K562 (cell line): Measurements from ENCODE around the gene DPP4. TPM values are rescaled to one million over a fixed set of nuclear protein-coding genes. Genes with fewer than 3 reads are reported as not detected.

ENCODE experiments used
- ATAC-seq: fragments of 200-7000 bp; cut with Tn5 transposase; 3 replicates; pipeline ENCODE4 v1.9.1; 2020; ENCODE audit warnings: moderate library complexity
- BruUV-seq: library from RNA; stranded (reverse); fragments of 400-500 nt; replicated peaks from 2 replicates; lab custom pipeline; 2021; lab: Mats Ljungman, UMichigan
- CTCF ChIA-PET: fragments of 300-600 bp; formaldehyde crosslinking; extraction: SDS; loops from one replicate; lab custom pipeline; 2021; ENCODE audit warnings: low intra/inter-chr PET ratio; lab: Yijun Ruan, JAX
- POLR2A ChIA-PET: fragments of 300-600, 350-650 bp; sonication (Branson Sonifier 250); formaldehyde crosslinking; extraction: SDS; loops from one replicate; lab custom pipeline; 2021; ENCODE audit warnings: antibody characterized with exemption, inconsistent platforms; lab: Yijun Ruan, JAX
- DNase-seq, 4 experiments: peaks; one replicate each; pipeline versions ENCODE4 v3.0.0 to v3.0.0-alpha.2; 2011 to 2018; ENCODE audit warnings: low spot score in 3 of 4, mixed read lengths in 3 of 4; ENCODE audit errors: extremely low read depth in 1 of 4
- FAIRE-seq: peaks from 2 replicates; lab custom pipeline; 2011; peaks lifted over from hg19 to GRCh38; lab: Jason Lieb, UNC
- H2AFZ ChIP-seq: 2 replicates; pipeline ENCODE4 v1.6.0; 2011; ENCODE audit warnings: low read depth, low read length, control low read depth, inconsistent platforms
- H3K27ac ChIP-seq: fragments of 200-600 bp; 3 replicates; pipeline ENCODE4 v1.8.0; 2011; ENCODE audit warnings: low read depth, mild to moderate bottlenecking, control low read depth, inconsistent platforms, low read length, moderate library complexity, mixed read lengths; ENCODE audit errors: extremely low read depth
- H3K27me3 ChIP-seq, 2 experiments: fragments of 300-600 bp in 1 of 2; 2 replicates in 1 of 2; 3 replicates in 1 of 2; pipeline versions ENCODE4 v1.6.0 to v1.8.0; 2011; ENCODE audit warnings: inconsistent platforms in 2 of 2, low read length in 2 of 2, mild to moderate bottlenecking in 1 of 2, mixed read lengths in 1 of 2, moderate library complexity in 1 of 2; ENCODE audit not compliant: control insufficient read depth in 2 of 2, insufficient read depth in 2 of 2
- H3K36me3 ChIP-seq: fragments of 300-600 bp; 3 replicates; pipeline ENCODE4 v1.8.0; 2011; ENCODE audit warnings: mild to moderate bottlenecking, low read length, inconsistent platforms; ENCODE audit not compliant: control insufficient read depth, insufficient read depth
- H3K4me1 ChIP-seq, 2 experiments: fragments of 200-600 bp in 1 of 2; replicated peaks in 1 of 2; 2 replicates in 1 of 2; 3 replicates in 1 of 2; pipeline versions ENCODE4 v1.5.1 to v1.8.0; 2011; ENCODE audit warnings: inconsistent platforms in 2 of 2, low read length in 2 of 2, mild to moderate bottlenecking in 1 of 2, mixed read lengths in 1 of 2, moderate library complexity in 1 of 2; ENCODE audit not compliant: control insufficient read depth in 2 of 2, insufficient read depth in 2 of 2
- H3K4me2 ChIP-seq: 2 replicates; pipeline ENCODE4 v1.6.1; 2011; ENCODE audit warnings: low read length, control low read depth, inconsistent platforms, mixed read lengths; ENCODE audit not compliant: insufficient read depth
- H3K4me3 ChIP-seq: fragments of 200-600 bp; sonication (generic), shearing (Covaris generic); 2 replicates; pipeline ENCODE4 v1.5.1; 2016; ENCODE audit warnings: control low read depth, inconsistent platforms
- H3K79me2 ChIP-seq: fragments of 200-600 bp; 3 replicates; pipeline ENCODE4 v1.8.0; 2011; ENCODE audit warnings: low read length, inconsistent platforms; ENCODE audit not compliant: control insufficient read depth, insufficient read depth
- H3K9ac ChIP-seq, 2 experiments: 2 replicates each; pipeline versions ENCODE4 v1.6.0 to v1.6.1; 2011; ENCODE audit warnings: low read depth in 2 of 2, low read length in 2 of 2, control low read depth in 1 of 2, inconsistent platforms in 1 of 2, mild to moderate bottlenecking in 1 of 2, mixed read lengths in 1 of 2; ENCODE audit not compliant: insufficient read depth in 1 of 2
- H3K9me1 ChIP-seq: one replicate; pipeline ENCODE4 v1.6.0; 2011; ENCODE audit warnings: inconsistent platforms, mild to moderate bottlenecking, low read length, moderate library complexity; ENCODE audit not compliant: control insufficient read depth, insufficient read depth
- H3K9me3 ChIP-seq: replicated peaks from 2 replicates; pipeline ENCODE4 v1.5.1; 2011; ENCODE audit warnings: low read depth, low read length, inconsistent platforms; ENCODE audit not compliant: control insufficient read depth, insufficient read depth
- H4K20me1 ChIP-seq: replicated peaks from 2 replicates; pipeline ENCODE4 v1.6.1; 2011; ENCODE audit warnings: low read length, inconsistent platforms, mixed read lengths; ENCODE audit not compliant: control insufficient read depth, insufficient read depth
- DACH1 ChIP-seq: fragments of 450-650 bp; IDR thresholded peaks from 2 replicates; pipeline ENCODE4 v1.6.1; 2018; ENCODE audit not compliant: partially characterized antibody
- EHMT2 ChIP-seq: fragments of 450-650 bp; IDR thresholded peaks from 2 replicates; pipeline ENCODE4 v1.6.1; 2018; ENCODE audit warnings: antibody characterized with exemption
- HMBOX1 ChIP-seq: sonication (generic); IDR thresholded peaks from 2 replicates; pipeline ENCODE4 v1.6.1; 2016
- MNT ChIP-seq, 2 experiments: fragments of 450-650 bp; conservative IDR thresholded peaks; 2 replicates each; pipeline ENCODE4 v1.6.1; 2017; ENCODE audit warnings: mild to moderate bottlenecking in 2 of 2, moderate library complexity in 2 of 2
- PHB2 ChIP-seq: fragments of 450-650 bp; IDR thresholded peaks from 2 replicates; pipeline ENCODE4 v1.6.1; 2017; ENCODE audit warnings: low read depth
- POLR2B ChIP-seq: fragments of 450-650 bp; IDR thresholded peaks from 2 replicates; pipeline ENCODE4 v1.6.1; 2018; ENCODE audit warnings: low read depth; ENCODE audit not compliant: partially characterized antibody
- TFAM ChIP-seq: fragments of 250-450 bp; sonication (Bioruptor Pico); conservative IDR thresholded peaks from 2 replicates; pipeline ENCODE4 v1.5.0; 2021; ENCODE audit warnings: mild to moderate bottlenecking, moderate library complexity
- ZBTB49 ChIP-seq: sonication (generic); formaldehyde crosslinking; IDR thresholded peaks from 2 replicates; pipeline ENCODE4 v1.8.0; 2022; ENCODE audit warnings: missing genetic modification reagents, mild to moderate bottlenecking, borderline replicate concordance
- ZNF134 ChIP-seq: fragments of 250-450 bp; sonication (Bioruptor Pico); conservative IDR thresholded peaks from 2 replicates; pipeline ENCODE4 v1.4.0; 2020
- ZNF445 ChIP-seq: fragments of 250-450 bp; sonication (Bioruptor Pico); IDR thresholded peaks from 2 replicates; pipeline ENCODE4 v1.4.0; 2020; ENCODE audit warnings: low read depth, mild to moderate bottlenecking, moderate library complexity
- ZNF75A ChIP-seq: fragments of 450-650 bp; formaldehyde crosslinking; IDR thresholded peaks from 2 replicates; pipeline ENCODE4 v1.4.0; 2020; ENCODE audit warnings: mild to moderate bottlenecking
- WGBS: fragments of 100-300 bp; shearing (Covaris generic); methylation state at CpG from one replicate; pipeline ENCODE4 v1.1.6; 2016; ENCODE audit warnings: low coverage, mixed read lengths; ENCODE audit not compliant: insufficient coverage; ENCODE audit errors: missing lambda C conversion rate; 5-methylcytosine and 5-hydroxymethylcytosine counted together
- in situ Hi-C: fragments of 300-500 bp; cut with MboI; formaldehyde crosslinking; loops from 4 replicates; pipeline ENCODE4 v1.15.0; 2018; ENCODE audit warnings: inconsistent platforms, mixed read lengths
- intact Hi-C: fragments of 100-400 bp; cut with micrococcal nuclease; formaldehyde crosslinking; loops from 2 replicates; pipeline ENCODE4 v1.14.2; 2022
- polyA plus RNA-seq, 8 experiments: library from polyadenylated mRNA; depleted of rRNA in 4 of 8; stranded (reverse) in 5 of 8; unstranded in 3 of 8; fragments of >200 nt; fragmentation: Nextera tagmentation in 2 of 8; fragmentation: Illumina TruSeq in 1 of 8; extraction: Ambion mirVana in 2 of 8; extraction: Trizol in 1 of 8; gene quantifications; 2 replicates each; pipeline versions ENCODE4 v1.2.1 to v1.2.3, GENCODE V29; 2011 to 2014; ENCODE audit warnings: inconsistent platforms in 1 of 8, missing spikeins in 1 of 8
- total RNA-seq, 7 experiments: library from RNA; depleted of rRNA in 6 of 7; stranded (reverse); fragments of >200 nt in 6 of 7; fragmentation: Illumina TruSeq in 2 of 7; extraction: Trizol in 2 of 7; gene quantifications; 2 replicates each; pipeline versions ENCODE4 v1.2.1 to v1.2.3, GENCODE V29; 2011 to 2021; ENCODE audit warnings: low replicate concordance in 1 of 7

DPP4 gene
- total and polyA plus RNA-seq, 9 of the 15 experiments (the other 6 are each of a cell fraction or from before 2014, with no cell fraction given): 0.11 TPM; not detected in 8

GRCh38 chr2:162113088-162113775, 39.2 kb upstream of the DPP4 start:
- WGBS: 0% methylated on average over 3 of the region's 3 CpGs
- H2AFZ ChIP-seq: no peak overlapping the region
- H3K36me3 ChIP-seq: no peaks in the 10 kb centered on the region
- no peak overlapping the region for H3K4me3 ChIP-seq
- H3K4me1 ChIP-seq: no peaks in the 10 kb centered on the region
- no peaks in the 10 kb centered on the region for H3K79me2 ChIP-seq
- in situ Hi-C loops: no loop called here
- POLR2A ChIA-PET: no interaction called here
- DNase-seq (no peak), FAIRE-seq (no peak), ATAC-seq (no peak)
- no peaks in the 10 kb centered on the region for H3K9me1 ChIP-seq
- no peak for TF ChIP-seq HMBOX1
- no peak for TF ChIP-seq ZBTB49 (CRISPR knock-in tag)
- TF ChIP-seq TFAM (CRISPR knock-in tag): no peak
- no peak for TF ChIP-seq MNT (conservative IDR thresholded peaks at IDR 0.05)
- TF ChIP-seq ZNF134 (CRISPR knock-in tag): no peak
- no peak for TF ChIP-seq ZNF445 (CRISPR knock-in tag)
- TF ChIP-seq PHB2: no peak
- no peak for TF ChIP-seq DACH1
- TF ChIP-seq POLR2B: no peak
- no peak for TF ChIP-seq EHMT2
- TF ChIP-seq ZNF75A (CRISPR knock-in tag): no peak
- CTCF ChIA-PET: no interaction called here
- no peaks in the 10 kb centered on the region for H3K9me3 ChIP-seq
- H3K27me3 ChIP-seq: no peaks in the 10 kb centered on the region
- intact Hi-C loops: no loop called here
- BruUV-seq: no TSS peak
- no peak overlapping the region for H3K4me2 ChIP-seq
- H3K9ac ChIP-seq: no peak overlapping the region
- no peak overlapping the region for H3K27ac ChIP-seq
- H4K20me1 ChIP-seq: no peaks in the 10 kb centered on the region
